ENCODE data around the gene PLEKHA8. TPM values are rescaled to one million over a fixed set of nuclear protein-coding genes. Genes with fewer than 3 reads are reported as not detected.
"Not testable (repeated sequence)": the region's sequence is repeated elsewhere in the genome, so short reads cannot be mapped to it uniquely, and the experiment has no call there.

PLEKHA8 gene
- total RNA-seq, 1 experiment from 2014 or later = 8.4 TPM

GRCh38 chr7:30057741-30058140 lies 29.5 kb downstream of the PLEKHA8 start:
- Histone ChIP-seq H3K27ac (ENCODE audit: low read length) (0 out of 2 replicates have a peak overlapping the region, but pooled peaks have one; percentile 10), H3K27me3 (ENCODE audit: low read length) (no peaks in the 10 kb centered on the region), H2AFZ (ENCODE audit: low read length) (no peak overlapping the region), H3K9me3 (ENCODE audit: low read length) (no peaks in the 10 kb centered on the region), H3K4me1 (ENCODE audit: insufficient read depth, low read length) (no peaks in the 10 kb centered on the region), H3K9ac (ENCODE audit: low read length) (no peak overlapping the region), H3K79me2 (ENCODE audit: low read length) (no peaks in the 10 kb centered on the region), H3K4me2 (ENCODE audit: low read length) (no peak overlapping the region), H3F3A (ENCODE audit: low read length, unreplicated experiment) (no peaks in the 10 kb centered on the region), H4K20me1 (ENCODE audit: low read length) (no peaks in the 10 kb centered on the region), H3K4me3 (ENCODE audit: low read length) (no peak overlapping the region), H3K36me3 (ENCODE audit: low read depth, low read length) (peaks cover 6% of the 10 kb centered on the region; the same call in 1 of the 2 replicates), H3K9me2 (replicated peaks; ENCODE audit: low read length) (no peaks in the 10 kb centered on the region)
- TF ChIP-seq EZH2 (IDR thresholded peaks at IDR 0.05; ENCODE audit: low read length, unreplicated experiment) (no peak), EZH2phosphoT487 (IDR thresholded peaks at IDR 0.05; ENCODE audit: borderline replicate concordance, low read length) (no peak), CTCF (conservative IDR thresholded peaks at IDR 0.05; ENCODE audit: low read depth, low read length) (no peak)
- ChIA-PET POLR2A (ENCODE audit: unreplicated experiment) (no interaction called here), CTCF (no interaction called here)
- peak; percentile 63 for DNase-seq
- intact Hi-C loops (cut with micrococcal nuclease) = loop anchor here (1.0 kb wide), 1 partner anchor 31 kb away; the partner anchor contains the start of gene FKBP14
- BruUV-seq (replicated peaks) = no TSS peak
- peak; percentile 87 for ATAC-seq

DNA sequence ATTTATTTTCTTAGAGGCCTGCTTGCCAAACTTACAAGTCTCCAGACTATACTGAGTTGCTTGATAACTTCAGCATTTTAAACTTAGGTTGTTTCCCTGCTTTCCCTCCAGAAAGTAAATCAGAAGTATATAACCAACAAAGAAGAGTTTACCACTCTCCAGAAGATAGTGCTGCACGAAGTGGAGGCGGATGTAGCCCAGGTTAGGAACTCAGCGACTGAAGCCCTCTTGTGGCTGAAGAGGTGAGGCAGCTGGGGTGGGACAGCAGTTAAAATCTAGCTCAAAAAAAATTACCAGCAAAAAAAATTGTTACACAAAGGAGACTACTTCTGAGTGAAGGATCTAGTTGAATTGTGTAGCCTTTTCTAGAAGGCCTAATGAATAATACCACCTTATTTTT lies 33.6 kb downstream of the PLEKHA8 start:
- ATAC-seq (peak; percentile 86), DNase-seq (peak; percentile 53)
- H2AFZ ChIP-seq (ENCODE audit: low read length); H3K4me3 ChIP-seq (ENCODE audit: low read length); H3K79me2 ChIP-seq (ENCODE audit: low read length); BruUV-seq (replicated peaks); H3K9me3 ChIP-seq (ENCODE audit: low read length); H3K27ac ChIP-seq (ENCODE audit: low read length); H3F3A ChIP-seq (ENCODE audit: low read length, unreplicated experiment); H3K9me2 ChIP-seq (replicated peaks; ENCODE audit: low read length); H4K20me1 ChIP-seq (ENCODE audit: low read length); POLR2A ChIA-PET (ENCODE audit: unreplicated experiment); H3K4me2 ChIP-seq (ENCODE audit: low read length); H3K36me3 ChIP-seq (ENCODE audit: low read depth, low read length); H3K4me1 ChIP-seq (ENCODE audit: insufficient read depth, low read length); H3K9ac ChIP-seq (ENCODE audit: low read length); H3K27me3 ChIP-seq (ENCODE audit: low read length): not testable (repeated sequence)
- peak; percentile 73; the same call in 1 of the 2 replicates for TF ChIP-seq CTCF (conservative IDR thresholded peaks at IDR 0.05; ENCODE audit: low read depth, low read length)
- intact Hi-C loops (cut with micrococcal nuclease) = loop anchor here (1.0 to 10.0 kb wide), 7 partner anchors 32 to 1137 kb away; no protein-coding TSS in a partner anchor
- CTCF ChIA-PET = interaction anchor here (0.6 to 1.8 kb wide), 8 partner anchors 33 to 500 kb away, joined by 3 to 9 read pairs (median 4); no protein-coding TSS in a partner anchor

DNA sequence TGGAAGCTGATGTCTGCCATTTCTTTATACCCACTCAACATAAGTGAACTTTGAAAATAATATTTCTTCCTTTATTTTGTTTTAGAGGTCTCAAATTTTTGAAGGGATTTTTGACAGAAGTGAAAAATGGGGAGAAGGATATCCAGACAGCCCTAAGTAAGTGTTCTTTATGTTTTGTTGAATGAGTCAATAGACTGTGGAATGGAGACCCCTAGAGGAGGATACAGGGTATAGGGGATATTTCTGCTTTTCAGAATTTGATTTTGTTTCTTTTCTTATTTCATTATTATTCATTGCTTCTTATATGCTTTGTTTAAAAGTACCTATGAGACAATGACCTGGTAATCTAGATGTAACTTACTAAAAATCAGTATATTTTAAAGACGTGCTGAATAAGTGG lies 34.4 kb downstream of the PLEKHA8 start:
- Histone ChIP-seq H3K27me3 (ENCODE audit: low read length) (no peaks in the 10 kb centered on the region), H3K9me2 (replicated peaks; ENCODE audit: low read length) (no peaks in the 10 kb centered on the region), H3K4me2 (ENCODE audit: low read length) (no peak overlapping the region), H3K4me1 (ENCODE audit: insufficient read depth, low read length) (no peaks in the 10 kb centered on the region), H3F3A (ENCODE audit: low read length, unreplicated experiment) (no peaks in the 10 kb centered on the region), H3K9me3 (ENCODE audit: low read length) (no peaks in the 10 kb centered on the region), H3K27ac (ENCODE audit: low read length) (no peak overlapping the region), H2AFZ (ENCODE audit: low read length) (no peak overlapping the region), H3K9ac (ENCODE audit: low read length) (no peak overlapping the region), H3K4me3 (ENCODE audit: low read length) (no peak overlapping the region), H3K36me3 (ENCODE audit: low read depth, low read length) (peaks cover 6% of the 10 kb centered on the region; the same call in 1 of the 2 replicates), H3K79me2 (ENCODE audit: low read length) (no peaks in the 10 kb centered on the region), H4K20me1 (ENCODE audit: low read length) (no peaks in the 10 kb centered on the region)
- no TSS peak for BruUV-seq (replicated peaks)
- intact Hi-C loops (cut with micrococcal nuclease) = loop anchor here (1.0 to 10.0 kb wide), 7 partner anchors 33 to 1138 kb away; no protein-coding TSS in a partner anchor
- TF ChIP-seq EZH2 (IDR thresholded peaks at IDR 0.05; ENCODE audit: low read length, unreplicated experiment) = no peak
- TF ChIP-seq CTCF (conservative IDR thresholded peaks at IDR 0.05; ENCODE audit: low read depth, low read length) = peak; percentile 81
- ChIA-PET CTCF (interaction anchor here (1.8 kb wide), 1 partner anchor 34 kb away, joined by 5 read pairs; no protein-coding TSS in a partner anchor), POLR2A (ENCODE audit: unreplicated experiment) (no interaction called here)
- peak; percentile 63 for ATAC-seq
- peak; percentile 42 for DNase-seq

Measured in PC-3 (cell line).